Suprapubic skin (tissue), 3 donors: ENCODE measurements around the gene CCDC63.

ENCODE experiments used
- POLR2A ChIP-seq, 2 donors: fragments of 450-650 bp; IDR thresholded peaks; one replicate each; pipeline ENCODE4 v1.6.1; 2017; ENCODE audit warnings: antibody characterized with exemption in 2 of 2, mild to moderate bottlenecking in 2 of 2, moderate library complexity in 2 of 2
- TF ChIP-seq, protein P1 (sequence below), 2 donors: fragments of 200-600 bp in 1 of 2; fragments of 450-650 bp in 1 of 2; sonication (generic) in 1 of 2; IDR thresholded peaks; one replicate each; pipeline ENCODE4 v1.5.1; 2016 to 2019; ENCODE audit warnings: antibody characterized with exemption in 2 of 2, mild to moderate bottlenecking in 1 of 2, moderate library complexity in 1 of 2

DNA sequence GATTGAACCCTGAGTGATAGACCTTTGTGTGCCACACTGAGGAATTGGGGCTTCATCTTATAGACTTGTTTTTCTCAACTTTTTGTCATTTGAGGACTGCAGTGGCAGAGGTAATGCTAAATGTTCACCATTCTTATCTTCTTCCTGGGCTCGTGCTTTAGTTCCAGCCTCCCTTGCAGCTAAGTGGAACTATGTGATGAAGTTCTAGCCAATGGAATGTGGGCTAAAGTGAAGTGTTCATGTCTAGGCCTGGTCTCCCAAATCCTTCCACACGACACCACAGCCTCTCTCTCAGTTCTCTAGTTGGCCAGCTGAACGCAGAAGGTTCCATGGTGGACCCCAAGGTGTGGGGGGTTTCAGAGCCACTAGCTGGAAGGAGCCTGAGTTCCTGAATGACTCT lies 42.4 kb upstream of the CCDC63 start:
- TF ChIP-seq, protein P1, sequence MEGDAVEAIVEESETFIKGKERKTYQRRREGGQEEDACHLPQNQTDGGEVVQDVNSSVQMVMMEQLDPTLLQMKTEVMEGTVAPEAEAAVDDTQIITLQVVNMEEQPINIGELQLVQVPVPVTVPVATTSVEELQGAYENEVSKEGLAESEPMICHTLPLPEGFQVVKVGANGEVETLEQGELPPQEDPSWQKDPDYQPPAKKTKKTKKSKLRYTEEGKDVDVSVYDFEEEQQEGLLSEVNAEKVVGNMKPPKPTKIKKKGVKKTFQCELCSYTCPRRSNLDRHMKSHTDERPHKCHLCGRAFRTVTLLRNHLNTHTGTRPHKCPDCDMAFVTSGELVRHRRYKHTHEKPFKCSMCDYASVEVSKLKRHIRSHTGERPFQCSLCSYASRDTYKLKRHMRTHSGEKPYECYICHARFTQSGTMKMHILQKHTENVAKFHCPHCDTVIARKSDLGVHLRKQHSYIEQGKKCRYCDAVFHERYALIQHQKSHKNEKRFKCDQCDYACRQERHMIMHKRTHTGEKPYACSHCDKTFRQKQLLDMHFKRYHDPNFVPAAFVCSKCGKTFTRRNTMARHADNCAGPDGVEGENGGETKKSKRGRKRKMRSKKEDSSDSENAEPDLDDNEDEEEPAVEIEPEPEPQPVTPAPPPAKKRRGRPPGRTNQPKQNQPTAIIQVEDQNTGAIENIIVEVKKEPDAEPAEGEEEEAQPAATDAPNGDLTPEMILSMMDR (IDR thresholded peaks at IDR 0.05): no peak
- no peak for TF ChIP-seq POLR2A (IDR thresholded peaks at IDR 0.05)
